Measurements from ENCODE around the gene TBCE.

- TF ChIP-seq CTCF (conservative IDR thresholded peaks at IDR 0.05; ENCODE audit: low read depth, low read length) (no peak), EZH2 (IDR thresholded peaks at IDR 0.05; ENCODE audit: low read length, unreplicated experiment) (no peak), EZH2phosphoT487 (IDR thresholded peaks at IDR 0.05; ENCODE audit: borderline replicate concordance, low read length) (no peak)
These were observed 86.8 kb downstream of the TBCE start for GRCh38 chr1:235454021-235454420.

Measured in PC-3 (cell line).